Raji (cell line): ENCODE measurements around the gene DDX59.

Source experiments
- POLR2A ChIP-seq: IDR thresholded peaks from 2 replicates; pipeline ENCODE4 v1.6.1; 2011; ENCODE audit warnings: low read depth, low read length, control low read depth; ENCODE audit not compliant: insufficient read depth

The DDX59 gene

DNA sequence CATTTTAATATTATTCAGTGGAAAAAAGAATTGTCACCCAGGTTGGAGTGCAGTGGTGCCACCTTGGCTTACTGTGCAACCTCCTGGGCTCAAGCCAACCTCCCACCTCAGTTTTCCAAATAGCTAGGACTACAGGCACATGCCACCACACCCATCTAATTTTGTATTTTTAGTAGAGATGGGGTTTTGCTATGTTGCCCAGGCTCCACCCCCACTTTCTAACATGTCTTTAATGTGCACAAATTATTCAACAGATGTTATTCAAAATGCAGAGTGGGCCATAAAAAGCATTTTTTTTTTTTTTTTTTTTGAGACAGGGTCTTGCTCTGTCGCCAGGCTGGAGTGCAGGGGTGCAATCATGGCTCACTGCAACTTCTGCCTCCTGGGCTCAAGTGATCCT is 17.3 kb downstream of the DDX59 start:
- no peak for TF ChIP-seq POLR2A

DNA sequence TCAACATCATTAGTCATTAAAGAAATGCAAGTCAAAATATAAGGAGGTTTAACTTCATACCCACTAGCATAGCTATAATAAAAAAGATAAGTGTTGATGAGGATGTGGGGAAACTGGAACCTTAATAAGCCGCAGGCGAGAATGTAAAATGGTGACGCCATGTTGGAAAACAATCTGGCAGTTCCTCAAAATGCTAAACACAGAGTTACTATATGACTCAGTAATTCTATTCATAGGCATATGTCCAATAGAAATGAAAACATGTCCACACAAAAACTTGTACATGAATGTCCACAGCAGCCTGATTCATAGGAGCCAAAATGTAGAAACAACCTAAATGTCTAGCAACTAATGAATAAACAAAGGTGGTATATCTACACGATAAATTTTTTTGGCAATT is 23.2 kb downstream of the DDX59 start:
- TF ChIP-seq POLR2A, result no peak

DNA sequence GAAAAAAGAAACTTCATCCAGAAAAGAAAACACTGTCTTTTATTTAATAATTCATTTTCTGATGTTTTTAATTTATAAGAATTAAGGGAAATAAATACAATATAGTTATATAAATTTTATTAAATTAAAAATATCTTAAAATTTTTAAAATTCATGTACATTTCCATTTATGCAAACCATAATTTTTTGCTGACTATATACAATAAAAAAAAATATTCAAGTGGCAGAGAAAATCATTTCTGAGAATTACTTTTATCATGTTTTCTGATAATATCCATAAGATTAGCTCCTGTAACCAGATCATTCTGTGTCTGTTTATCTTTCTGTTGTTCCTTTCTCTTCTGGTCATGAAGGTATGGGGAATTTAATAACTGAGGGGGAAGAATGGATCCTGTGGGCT is 25.7 kb downstream of the DDX59 start:
- TF ChIP-seq POLR2A, result no peak

DNA sequence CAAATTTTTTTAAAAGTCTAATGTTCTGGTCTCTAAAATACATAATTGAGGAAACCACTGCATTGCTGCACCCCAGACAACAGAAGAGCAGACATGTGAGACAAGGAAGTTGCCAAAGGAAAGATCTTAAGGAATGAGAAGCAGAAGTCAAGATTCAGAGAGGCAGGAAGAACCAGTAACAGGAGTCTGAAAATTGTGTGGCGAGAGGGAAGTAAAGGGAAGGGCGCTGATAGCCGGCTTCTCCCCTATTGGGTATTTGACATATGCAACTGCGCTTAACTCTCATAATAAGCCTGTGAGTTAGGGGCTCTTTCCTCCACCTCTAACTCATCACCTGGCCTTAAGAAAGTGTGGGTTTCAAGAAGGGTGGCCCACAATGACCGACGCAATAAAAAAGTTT is 27.2 kb downstream of the DDX59 start:
- no peak for TF ChIP-seq POLR2A

DNA sequence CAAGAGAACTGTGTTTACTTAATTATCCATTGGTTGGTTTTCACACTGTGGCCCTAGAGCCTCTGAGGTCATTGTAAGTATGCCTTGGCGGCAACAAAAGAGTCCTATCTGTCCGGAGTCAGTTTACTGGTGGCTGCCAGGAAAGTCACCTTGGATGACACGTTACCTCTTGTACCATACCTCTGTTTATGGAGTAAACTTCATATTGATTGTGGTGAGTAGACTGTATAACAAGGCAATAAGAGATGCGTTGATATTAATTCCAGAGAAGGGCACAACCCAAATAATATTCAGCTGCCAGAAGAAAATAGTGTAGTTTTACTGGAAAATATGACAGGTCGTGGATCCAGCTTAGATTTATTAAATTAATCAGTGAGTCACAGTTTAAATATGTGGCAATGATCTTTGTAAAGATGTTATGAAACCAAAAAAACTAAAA is 28.7 kb downstream of the DDX59 start:
- TF ChIP-seq POLR2A, result no peak

DNA sequence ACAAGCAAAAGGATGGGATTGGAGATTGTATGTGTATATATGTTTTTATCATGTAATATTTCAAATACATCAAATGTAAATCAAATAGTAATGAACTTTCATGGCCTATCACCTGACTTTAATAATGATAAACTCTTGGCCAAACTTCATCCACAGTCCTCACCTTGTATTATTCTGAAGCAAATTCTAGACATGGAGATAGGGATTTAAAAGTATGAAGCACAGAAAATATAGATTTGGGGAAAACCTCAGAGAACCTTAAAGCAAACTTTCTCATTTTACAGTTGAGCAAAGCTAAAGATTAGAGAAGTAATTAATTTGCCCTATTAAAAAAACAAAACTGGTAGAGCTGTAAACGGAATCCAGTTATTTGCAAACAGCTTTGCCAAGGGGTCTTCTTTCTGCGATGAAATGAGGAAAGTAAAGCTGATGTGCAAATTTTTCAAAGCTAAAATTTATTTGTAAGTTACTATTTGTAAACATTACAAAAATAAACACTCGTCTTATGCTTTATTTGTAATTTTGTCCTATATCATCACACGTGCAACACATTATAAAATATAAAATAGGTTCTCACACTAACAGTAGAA is 29.2 kb downstream of the DDX59 start:
- no peak for TF ChIP-seq POLR2A

DNA sequence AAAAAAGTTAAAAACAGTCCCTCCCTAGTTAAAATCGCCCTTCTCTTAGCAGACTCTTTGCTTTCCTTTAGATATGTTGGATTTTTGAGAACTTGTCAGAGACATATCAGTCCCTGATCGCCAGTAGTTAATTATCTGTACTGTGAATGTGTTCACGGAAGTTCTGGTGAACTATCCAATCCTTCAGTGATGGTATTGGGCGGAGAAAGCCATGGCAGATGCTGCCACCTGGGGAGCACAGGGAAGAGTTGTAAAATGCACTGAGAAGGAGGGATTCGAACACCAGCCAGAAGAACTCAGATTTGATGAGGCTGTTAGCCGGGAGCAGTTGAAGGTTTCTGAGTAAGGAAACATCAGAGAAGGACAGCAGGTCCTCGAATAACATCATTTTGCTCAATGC is 31.6 kb downstream of the DDX59 start:
- no peak for TF ChIP-seq POLR2A

DNA sequence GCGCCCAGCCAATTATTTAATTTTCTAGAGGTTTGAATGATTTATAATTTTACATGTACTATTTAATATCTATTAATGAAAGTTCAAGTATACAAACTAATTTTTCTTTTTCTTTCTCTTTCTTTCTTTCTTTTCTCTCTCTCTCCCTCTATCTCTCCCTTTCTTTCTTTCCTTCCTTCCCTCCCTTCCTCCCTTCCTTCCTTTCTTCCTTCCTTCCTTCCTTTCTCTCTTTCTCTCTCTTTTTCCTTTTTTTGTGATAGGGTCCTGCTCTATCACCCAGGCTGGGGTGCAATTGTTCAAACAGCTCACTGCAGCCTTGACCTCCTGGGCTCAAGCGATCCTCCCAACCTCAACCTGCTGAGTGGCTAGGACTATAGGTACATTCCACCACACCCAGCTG is 33.0 kb downstream of the DDX59 start:
- TF ChIP-seq POLR2A, result no peak

DNA sequence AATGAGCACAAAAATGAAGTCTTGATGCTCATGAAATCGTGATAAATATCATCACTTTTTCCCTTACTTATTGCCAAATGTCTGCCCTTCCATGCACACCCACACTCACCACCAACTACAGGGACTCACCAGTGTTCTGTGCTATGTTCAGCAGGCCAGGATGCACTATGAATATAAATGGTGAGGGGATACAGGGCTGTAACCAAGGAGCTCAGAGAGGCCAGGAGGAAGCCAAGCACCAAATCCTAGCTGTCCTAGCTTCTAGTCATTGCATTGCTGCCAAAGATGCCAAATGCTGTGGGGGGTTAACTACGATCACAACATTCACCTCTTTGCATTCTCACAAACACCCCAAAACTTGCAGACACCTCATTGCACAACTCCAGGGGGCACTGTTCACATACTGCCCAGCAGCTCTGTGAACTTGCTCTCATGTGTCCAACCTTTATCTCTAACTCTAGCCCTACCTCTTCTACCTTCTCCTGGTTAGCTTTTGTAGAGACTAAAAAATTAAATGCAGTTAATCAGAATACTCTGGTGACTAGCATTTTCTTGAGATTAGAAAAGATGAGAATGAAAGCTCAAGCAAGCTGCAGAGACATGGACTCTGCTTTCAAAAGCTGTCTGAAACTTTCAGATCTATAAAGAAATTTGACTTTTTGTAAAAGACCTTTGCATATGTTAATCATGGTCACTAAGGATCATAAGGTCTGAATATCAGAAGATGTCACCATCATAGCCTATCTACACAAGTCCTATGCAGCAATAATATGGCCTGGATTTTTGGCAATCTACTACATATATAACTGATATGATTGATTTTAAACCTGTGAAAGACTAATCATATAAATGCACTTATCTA is 35.2 kb downstream of the DDX59 start:
- TF ChIP-seq POLR2A, result no peak

DNA sequence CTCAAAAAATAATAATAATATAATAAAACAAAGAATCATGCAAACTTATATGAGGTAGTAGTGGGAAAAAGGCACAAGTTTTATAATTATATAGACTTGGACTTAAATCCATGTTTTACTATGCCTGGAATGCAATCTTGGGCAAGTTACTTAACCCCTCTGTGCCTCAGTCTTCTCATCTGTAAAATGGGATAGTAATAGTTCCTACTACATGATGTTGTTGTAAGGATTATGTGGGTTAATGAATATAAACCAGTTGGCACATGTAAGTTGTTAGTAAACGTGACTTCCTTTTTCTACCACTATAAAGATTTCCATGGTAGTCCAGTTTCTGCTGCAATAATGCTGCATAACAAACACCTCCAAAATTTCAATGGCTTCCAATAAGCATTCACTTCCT is 38.3 kb downstream of the DDX59 start:
- TF ChIP-seq POLR2A, result no peak

DNA sequence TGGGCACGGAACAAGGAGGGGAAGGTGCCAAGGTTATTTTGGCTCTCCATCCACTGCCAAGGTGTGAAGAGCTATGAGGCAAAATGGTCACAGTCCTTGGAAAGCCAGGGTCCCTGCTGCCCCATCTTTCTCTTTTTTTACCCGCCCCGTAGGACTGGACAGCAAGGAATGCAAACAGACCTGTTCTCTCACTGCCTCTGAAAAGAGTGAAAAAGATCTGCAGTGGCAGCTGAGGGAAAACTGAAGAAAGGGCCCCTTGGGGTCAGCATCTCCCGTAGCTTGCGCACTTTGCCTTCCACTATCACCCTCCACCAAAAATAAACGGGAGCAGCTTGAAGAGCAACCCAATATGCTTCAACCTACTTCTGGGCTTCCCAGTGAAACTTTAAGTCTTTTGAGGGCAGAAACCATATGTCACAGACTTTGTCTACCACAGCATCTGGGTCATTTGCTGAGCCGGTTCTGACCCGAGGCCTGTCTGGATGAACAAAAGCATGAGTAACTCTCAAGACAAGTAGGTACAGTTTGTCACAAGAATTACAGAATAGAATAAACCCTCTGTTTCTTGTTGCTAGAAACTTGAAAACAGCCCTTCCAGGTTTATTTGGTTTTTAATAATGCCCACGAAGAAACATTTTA is 39.7 kb downstream of the DDX59 start:
- no peak for TF ChIP-seq POLR2A

DNA sequence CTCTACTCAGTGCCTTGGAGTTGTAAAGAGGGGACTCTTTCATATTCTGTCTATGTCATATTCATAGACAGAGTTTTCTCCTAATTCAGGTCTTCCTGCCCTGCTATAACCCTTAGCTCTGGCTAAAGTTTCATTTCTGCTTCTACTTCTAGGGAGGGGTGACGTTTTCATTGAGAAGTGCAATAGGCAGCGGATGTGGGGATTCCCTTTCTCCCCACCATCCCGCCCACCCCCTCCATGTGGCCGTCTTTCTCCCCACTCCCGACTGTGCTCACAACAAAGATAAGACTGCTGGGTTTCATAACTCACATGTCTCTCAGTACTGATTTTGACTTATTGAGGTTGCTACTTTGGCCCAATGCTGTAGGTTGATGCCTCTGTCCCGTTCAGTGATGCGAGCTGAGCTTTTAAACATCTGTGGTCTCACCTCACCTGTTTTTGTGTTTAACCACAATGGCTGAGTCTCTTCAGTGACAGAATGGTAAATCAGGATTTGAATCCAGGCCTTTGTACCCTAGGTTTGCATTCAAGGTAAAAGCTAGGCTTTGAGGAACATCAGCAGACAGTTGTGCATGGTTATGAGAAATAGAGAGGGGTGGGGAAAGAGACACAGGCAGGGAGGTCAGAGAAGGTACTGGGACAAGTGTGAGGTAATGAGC is 41.4 kb downstream of the DDX59 start:
- no peak for TF ChIP-seq POLR2A

DNA sequence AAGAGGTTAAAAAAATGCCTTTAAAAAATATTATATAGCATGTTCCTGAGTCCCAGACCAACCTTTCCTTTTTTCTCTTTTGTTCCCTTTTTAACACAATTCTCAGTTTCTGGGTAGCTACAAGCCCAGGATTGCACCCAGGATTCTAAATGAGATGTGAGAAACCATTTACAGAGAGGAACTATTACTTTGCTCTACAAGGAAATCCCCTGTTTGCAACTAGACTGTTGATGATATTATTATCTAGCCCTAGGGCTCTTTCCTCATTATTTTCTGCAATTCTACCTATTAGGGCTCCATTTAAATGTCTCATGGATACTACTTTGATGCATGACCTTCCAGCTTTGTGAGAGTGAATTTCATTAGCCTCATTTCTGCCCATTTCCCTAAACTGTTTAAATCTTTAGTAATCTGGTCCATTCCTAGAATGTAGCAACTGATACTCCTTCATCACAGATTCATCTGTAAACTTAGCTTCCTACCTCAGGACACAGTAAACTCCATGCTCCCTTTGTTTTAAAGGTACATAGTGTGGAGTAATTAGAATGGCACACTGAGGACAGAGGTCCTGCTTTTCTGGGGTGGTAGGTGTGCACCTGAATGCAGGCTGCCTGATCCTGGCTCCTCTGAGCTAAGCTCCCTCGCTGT is 42.0 kb downstream of the DDX59 start:
- no peak for TF ChIP-seq POLR2A

DNA sequence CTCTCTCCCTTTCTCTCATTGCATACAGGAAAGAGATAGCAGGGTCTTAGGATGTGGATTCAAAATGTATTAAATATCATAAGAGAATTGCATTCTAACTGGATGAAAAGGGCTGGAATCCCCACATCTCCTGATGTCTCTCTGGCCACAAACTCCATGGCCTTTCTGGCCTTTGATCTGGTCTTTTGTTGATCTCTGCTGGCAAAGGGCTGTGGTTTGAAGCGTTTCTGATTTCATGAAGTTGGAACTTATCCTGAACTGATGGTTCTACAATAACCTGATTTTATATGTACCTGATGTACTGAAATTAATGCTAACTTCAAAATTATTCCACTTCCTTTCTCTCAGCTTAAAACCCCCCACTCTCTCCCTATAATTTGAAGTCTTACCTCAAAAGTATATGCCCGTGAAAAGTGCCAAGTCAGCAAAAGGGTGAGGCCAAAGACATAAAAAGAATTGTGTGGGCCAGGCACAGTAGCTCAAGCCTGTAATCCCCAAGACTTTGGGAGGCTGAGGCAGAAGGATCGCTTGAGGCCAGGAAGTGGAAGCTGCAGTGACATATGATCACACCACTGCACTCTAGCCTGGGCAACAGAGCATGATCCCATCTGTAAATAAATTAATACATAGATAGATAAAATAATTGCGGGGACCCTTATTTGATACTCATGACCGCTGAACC is 42.7 kb downstream of the DDX59 start:
- TF ChIP-seq POLR2A, result no peak

DNA sequence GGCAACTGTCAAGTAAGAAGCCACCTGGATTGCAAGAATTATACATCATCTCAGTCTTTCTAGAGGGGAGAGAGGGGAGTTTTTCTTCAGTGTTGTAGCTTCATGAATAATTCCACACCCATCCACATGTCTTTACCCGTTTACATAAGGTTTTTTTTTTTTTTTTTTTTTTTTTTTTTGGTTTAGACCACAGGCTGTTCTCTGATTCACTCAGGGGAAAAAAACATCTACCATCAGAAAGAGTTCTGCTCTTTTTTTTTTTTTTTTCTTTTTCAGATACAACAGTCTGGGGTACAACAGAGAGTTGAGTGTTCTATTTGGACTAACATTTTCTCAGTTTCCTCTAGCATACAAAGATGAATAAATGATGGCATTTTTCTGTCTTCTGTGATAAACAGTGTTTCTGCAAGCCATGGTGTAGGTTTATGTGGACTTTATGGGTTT is 44.3 kb downstream of the DDX59 start:
- no peak for TF ChIP-seq POLR2A

DNA sequence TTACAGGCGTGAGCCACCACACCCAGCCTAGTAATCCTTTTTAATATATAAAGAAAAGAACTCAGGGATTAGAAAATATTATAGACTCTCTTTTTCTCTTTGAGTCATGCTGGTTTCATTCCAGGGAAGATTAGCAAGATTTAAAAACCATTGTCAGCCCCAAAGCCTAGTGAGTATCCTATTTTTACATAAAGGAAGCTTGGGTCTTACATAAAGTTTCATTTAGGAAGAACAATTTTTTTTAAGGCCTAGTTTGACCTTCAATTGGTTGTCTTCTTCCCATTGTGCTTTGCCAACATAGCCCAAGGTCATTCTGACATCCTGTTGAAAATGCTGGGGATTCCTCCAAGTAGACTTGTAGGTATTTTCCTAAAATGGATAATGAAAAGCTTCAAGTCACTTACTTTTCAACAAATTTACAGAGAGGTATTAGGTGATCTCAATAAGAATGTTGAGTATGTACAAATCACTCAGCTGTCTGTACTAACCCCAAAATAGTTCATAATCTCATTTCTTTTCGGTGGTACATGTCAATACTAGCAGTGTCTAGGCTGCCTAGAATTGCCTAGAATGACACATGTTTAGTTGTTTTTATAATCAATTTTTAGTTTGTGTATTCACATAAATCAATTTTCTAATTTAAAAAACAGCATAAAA is 44.9 kb downstream of the DDX59 start:
- TF ChIP-seq POLR2A, result no peak
